HG03442 (cell line): ENCODE measurements around the gene RGS9.
"Not testable (repeated sequence)": the region's sequence is repeated elsewhere in the genome, so short reads cannot be mapped to it uniquely, and the experiment has no call there.

Experiments
- ATAC-seq: cut with Tn5 transposase; IDR thresholded peaks from one replicate; pipeline ENCODE4 v1.9.1; 2021; ENCODE audit warnings: mild to moderate bottlenecking, moderate library complexity; ENCODE audit not compliant: unreplicated experiment

RGS9 gene

GRCh38 chr17:65137021-65137939 lies at the start of gene RGS9:
TSS of gene RGS9 (plus strand) at chr17:65137370. CDS start at chr17:65137541, 171 bp downstream.
- peak; percentile 88 for ATAC-seq

GRCh38 chr17:65088621-65089360 lies 48.4 kb upstream of the RGS9 start:
- ATAC-seq = no peak

GRCh38 chr17:65092262-65092661 lies 44.9 kb upstream of the RGS9 start:
- ATAC-seq = no peak

- ATAC-seq = not testable (repeated sequence)
These were observed 44.3 kb upstream of the RGS9 start for GRCh38 chr17:65092721-65093356.

GRCh38 chr17:65093930-65094329 lies 43.2 kb upstream of the RGS9 start:
- no peak for ATAC-seq

GRCh38 chr17:65095465-65095864 lies 41.7 kb upstream of the RGS9 start:
- ATAC-seq = no peak

GRCh38 chr17:65096382-65096781 lies 40.8 kb upstream of the RGS9 start:
- not testable (repeated sequence) for ATAC-seq

GRCh38 chr17:65097110-65097509 lies 40.1 kb upstream of the RGS9 start:
- no peak for ATAC-seq

GRCh38 chr17:65099475-65099874 lies 37.7 kb upstream of the RGS9 start:
- ATAC-seq = no peak

- ATAC-seq = peak; percentile 79
These were observed 37.2 kb upstream of the RGS9 start for GRCh38 chr17:65099941-65100315.

- ATAC-seq = peak; percentile 49
These were observed 36.6 kb upstream of the RGS9 start for GRCh38 chr17:65100316-65101140.

GRCh38 chr17:65101371-65101770 lies 35.8 kb upstream of the RGS9 start:
- ATAC-seq = no peak

GRCh38 chr17:65102235-65102634 lies 34.9 kb upstream of the RGS9 start:
- no peak for ATAC-seq

GRCh38 chr17:65102788-65103187 lies 34.4 kb upstream of the RGS9 start:
- ATAC-seq = no peak

- ATAC-seq = no peak
These were observed 33.7 kb upstream of the RGS9 start for GRCh38 chr17:65103431-65103830.

GRCh38 chr17:65103896-65104295 lies 33.3 kb upstream of the RGS9 start:
- ATAC-seq = no peak

GRCh38 chr17:65104541-65104940 lies 32.6 kb upstream of the RGS9 start:
- ATAC-seq = no peak

- no peak for ATAC-seq
These were observed 32.2 kb upstream of the RGS9 start for GRCh38 chr17:65104973-65105372.

- ATAC-seq = no peak
These were observed 29.0 kb upstream of the RGS9 start for GRCh38 chr17:65108152-65108551.

- no peak for ATAC-seq
These were observed 27.6 kb upstream of the RGS9 start for GRCh38 chr17:65109543-65109942.
